Mesenchymal stem cell (in vitro differentiated cells and primary cell): Measurements from ENCODE around the gene RAB1B.

Experiments
- DNase-seq: peaks from one replicate; pipeline ENCODE4 v3.0.0-alpha.2; 2013
- H2AFZ ChIP-seq: one replicate; pipeline ENCODE4 v1.6.1; 2013; ENCODE audit warnings: low read depth, mild to moderate bottlenecking, control low read depth, inconsistent platforms, low read length, moderate library complexity
- H2AK5ac ChIP-seq: 2 replicates; pipeline ENCODE4 v1.6.1; 2013; ENCODE audit warnings: low read length, moderate library complexity, mild to moderate bottlenecking, inconsistent platforms; ENCODE audit not compliant: severe bottlenecking
- H2BK120ac ChIP-seq: one replicate; pipeline ENCODE4 v1.6.1; 2013; ENCODE audit warnings: low read depth, mild to moderate bottlenecking, inconsistent platforms, low read length, moderate library complexity
- H2BK12ac ChIP-seq, 2 experiments: one replicate each; pipeline ENCODE4 v1.6.1; 2013; ENCODE audit warnings: inconsistent platforms in 2 of 2, low read length in 2 of 2, mild to moderate bottlenecking in 2 of 2, moderate library complexity in 2 of 2, control low read depth in 1 of 2
- H2BK15ac ChIP-seq: one replicate; pipeline ENCODE4 v1.6.1; 2013; ENCODE audit warnings: mild to moderate bottlenecking, low read depth, inconsistent platforms; ENCODE audit not compliant: poor library complexity, severe bottlenecking
- H2BK5ac ChIP-seq: 2 replicates; pipeline ENCODE4 v1.6.1; 2013; ENCODE audit warnings: low read depth, mild to moderate bottlenecking, low read length, control low read depth, inconsistent platforms; ENCODE audit not compliant: poor library complexity, severe bottlenecking
- H3K14ac ChIP-seq, 2 experiments: one replicate each; pipeline ENCODE4 v1.6.1; 2013; ENCODE audit warnings: inconsistent platforms in 2 of 2, low read length in 2 of 2, control low read depth in 1 of 2, mild to moderate bottlenecking in 1 of 2, moderate library complexity in 1 of 2
- H3K18ac ChIP-seq, 2 experiments: one replicate each; pipeline ENCODE4 v1.6.1; 2013; ENCODE audit warnings: inconsistent platforms in 2 of 2, low read length in 2 of 2, control low read depth in 1 of 2, low read depth in 1 of 2, mild to moderate bottlenecking in 1 of 2
- H3K23ac ChIP-seq, 2 experiments: one replicate each; pipeline ENCODE4 v1.6.1; 2013; ENCODE audit warnings: inconsistent platforms in 2 of 2, low read length in 2 of 2, mild to moderate bottlenecking in 2 of 2, moderate library complexity in 2 of 2, control low read depth in 1 of 2
- H3K27ac ChIP-seq: 2 replicates; pipeline ENCODE4 v1.5.1; 2013; ENCODE audit warnings: mild to moderate bottlenecking, moderate library complexity, low read length, control low read depth, inconsistent platforms; ENCODE audit not compliant: poor library complexity, severe bottlenecking
- H3K27me3 ChIP-seq, 2 experiments: 2 replicates each; pipeline versions ENCODE4 v1.6.1 to v1.7.0; 2013; ENCODE audit warnings: low read length in 2 of 2, mild to moderate bottlenecking in 2 of 2, moderate library complexity in 2 of 2, control low read depth in 1 of 2, inconsistent platforms in 1 of 2; ENCODE audit not compliant: control insufficient read depth in 1 of 2, insufficient read depth in 1 of 2
- H3K36me3 ChIP-seq, 2 experiments: 2 replicates each; pipeline versions ENCODE4 v1.6.1 to v1.7.0; 2013; ENCODE audit warnings: low read length in 2 of 2, control low read depth in 1 of 2, inconsistent platforms in 1 of 2, low read depth in 1 of 2, mild to moderate bottlenecking in 1 of 2; ENCODE audit not compliant: insufficient read depth in 2 of 2, control insufficient read depth in 1 of 2
- H3K4ac ChIP-seq, 2 experiments: one replicate each; pipeline ENCODE4 v1.6.1; 2013; ENCODE audit warnings: inconsistent platforms in 2 of 2, low read length in 2 of 2, mild to moderate bottlenecking in 2 of 2, moderate library complexity in 2 of 2, control low read depth in 1 of 2, low read depth in 1 of 2
- H3K4me1 ChIP-seq: 2 replicates; pipeline ENCODE4 v1.6.1; 2013; ENCODE audit warnings: low read depth, low read length, control low read depth; ENCODE audit not compliant: control insufficient read depth, insufficient read depth
- H3K4me2 ChIP-seq: 2 replicates; pipeline ENCODE4 v1.6.1; 2013; ENCODE audit warnings: low read length, mild to moderate bottlenecking, inconsistent platforms; ENCODE audit not compliant: poor library complexity, severe bottlenecking
- H3K4me3 ChIP-seq, 2 experiments: 2 replicates each; pipeline versions ENCODE4 v1.5.1 to v1.7.0; 2013; ENCODE audit warnings: low read length in 2 of 2, mild to moderate bottlenecking in 2 of 2, control low read depth in 1 of 2, low read depth in 1 of 2; ENCODE audit not compliant: insufficient read depth in 1 of 2
- H3K79me1 ChIP-seq: replicated peaks from 2 replicates; pipeline ENCODE4 v1.6.1; 2013; ENCODE audit warnings: mild to moderate bottlenecking, control low read depth, low read length, inconsistent platforms; ENCODE audit not compliant: poor library complexity, severe bottlenecking
- H3K9ac ChIP-seq: 2 replicates; pipeline ENCODE4 v1.7.0; 2013; ENCODE audit warnings: mild to moderate bottlenecking, low read length, moderate library complexity
- H3K9me3 ChIP-seq: 2 replicates; pipeline ENCODE4 v1.7.0; 2013; ENCODE audit warnings: mild to moderate bottlenecking, low read length; ENCODE audit not compliant: control insufficient read depth
- H4K8ac ChIP-seq: one replicate; pipeline ENCODE4 v1.6.1; 2013; ENCODE audit warnings: inconsistent platforms, mild to moderate bottlenecking, low read length, moderate library complexity
- H4K91ac ChIP-seq: one replicate; pipeline ENCODE4 v1.6.1; 2013; ENCODE audit warnings: mild to moderate bottlenecking, low read length, inconsistent platforms
- WGBS: methylation state at CpG from one replicate; pipeline ENCODE4 v1.1.7; 2013; ENCODE audit warnings: mixed read lengths; 5-methylcytosine and 5-hydroxymethylcytosine counted together

Gene RAB1B

GRCh38 chr11:66299186-66299585 is 30.7 kb downstream of the RAB1B start:
- Histone ChIP-seq H3K79me1 (no peaks in the 10 kb centered on the region), H3K27ac (no peak overlapping the region), H3K36me3 (peaks cover 0 to 11% of the 10 kb centered on the region in 2 experiments), H3K4me2 (no peak overlapping the region), H3K4ac (no peak overlapping the region), H4K91ac (no peak overlapping the region), H4K8ac (no peak overlapping the region), H3K4me3 (no peak overlapping the region), H3K27me3 (peaks cover 16 to 28% of the 10 kb centered on the region in 2 experiments), H3K9ac (no peak overlapping the region), H2AFZ (no peak overlapping the region), H2AK5ac (no peak overlapping the region), H3K23ac (no peak overlapping the region), H2BK15ac (no peak overlapping the region), H3K14ac (no peak overlapping the region), H3K18ac (no peak overlapping the region), H3K4me1 (no peaks in the 10 kb centered on the region), H2BK12ac (no peak overlapping the region), H2BK5ac (no peak overlapping the region), H2BK120ac (no peak overlapping the region), H3K9me3 (no peaks in the 10 kb centered on the region)
- 87% methylated on average over 3 of the region's 3 CpGs for WGBS
- DNase-seq, result no peak

GRCh38 chr11:66302656-66303055 is 34.2 kb downstream of the RAB1B start:
- no peaks in the 10 kb centered on the region for H3K4me1 ChIP-seq
- no peak overlapping the region for H4K91ac ChIP-seq
- no peak overlapping the region for H3K27ac ChIP-seq
- no peak overlapping the region for H3K4me3 ChIP-seq
- no peaks in the 10 kb centered on the region for H3K79me1 ChIP-seq
- H2AFZ ChIP-seq, result no peak overlapping the region
- H3K9ac ChIP-seq, result no peak overlapping the region
- H3K27me3 ChIP-seq, result peaks cover 9 to 11% of the 10 kb centered on the region in 2 experiments
- H3K23ac ChIP-seq, result no peak overlapping the region
- H2BK120ac ChIP-seq, result no peak overlapping the region
- H2BK12ac ChIP-seq, result no peak overlapping the region
- H4K8ac ChIP-seq, result no peak overlapping the region
- H2BK15ac ChIP-seq, result no peak overlapping the region
- no peak overlapping the region for H2AK5ac ChIP-seq
- H3K4ac ChIP-seq, result no peak overlapping the region
- H3K36me3 ChIP-seq, result no peaks in the 10 kb centered on the region
- DNase-seq, result no peak
- WGBS, result 94% methylated on average over 12 of the region's 12 CpGs
- H3K18ac ChIP-seq, result no peak overlapping the region
- no peaks in the 10 kb centered on the region for H3K9me3 ChIP-seq
- no peak overlapping the region for H3K14ac ChIP-seq
- H2BK5ac ChIP-seq, result no peak overlapping the region
- no peak overlapping the region for H3K4me2 ChIP-seq

- Histone ChIP-seq H3K9ac (no peak overlapping the region), H3K14ac (no peak overlapping the region), H3K36me3 (peaks cover 0 to 3% of the 10 kb centered on the region in 2 experiments), H2BK120ac (no peak overlapping the region), H3K4ac (no peak overlapping the region), H3K27ac (no peak overlapping the region), H4K91ac (no peak overlapping the region), H3K79me1 (no peaks in the 10 kb centered on the region), H3K27me3 (peaks cover 5% of the 10 kb centered on the region in 2 experiments), H2BK12ac (no peak overlapping the region), H3K4me2 (no peak overlapping the region), H3K4me1 (peaks cover 17% of the 10 kb centered on the region), H4K8ac (no peak overlapping the region), H3K18ac (no peak overlapping the region), H3K9me3 (no peaks in the 10 kb centered on the region), H2AK5ac (no peak overlapping the region), H2BK5ac (no peak overlapping the region), H2AFZ (no peak overlapping the region), H2BK15ac (no peak overlapping the region), H3K4me3 (no peak overlapping the region), H3K23ac (no peak overlapping the region)
- WGBS, result 35% methylated on average over 3 of the region's 3 CpGs
- no peak for DNase-seq
Observed at GRCh38 chr11:66309475-66309874, 41.0 kb downstream of the RAB1B start.

- no peak overlapping the region for H2BK120ac ChIP-seq
- H2BK5ac ChIP-seq, result no peak overlapping the region
- no peak overlapping the region for H4K91ac ChIP-seq
- no peak overlapping the region for H3K23ac ChIP-seq
- H3K4me1 ChIP-seq, result peaks cover 21% of the 10 kb centered on the region
- H3K4me3 ChIP-seq, result no peak overlapping the region
- no peak overlapping the region for H2BK12ac ChIP-seq
- H3K18ac ChIP-seq, result no peak overlapping the region
- peaks cover 2 to 5% of the 10 kb centered on the region in 2 experiments for H3K27me3 ChIP-seq
- H3K4ac ChIP-seq, result no peak overlapping the region
- no peak overlapping the region for H3K14ac ChIP-seq
- H3K27ac ChIP-seq, result no peak overlapping the region
- H2AFZ ChIP-seq, result no peak overlapping the region
- H3K4me2 ChIP-seq, result no peak overlapping the region
- peaks cover 0 to 11% of the 10 kb centered on the region in 2 experiments for H3K36me3 ChIP-seq
- H2AK5ac ChIP-seq, result no peak overlapping the region
- H4K8ac ChIP-seq, result no peak overlapping the region
- DNase-seq, result no peak
- H3K9me3 ChIP-seq, result no peaks in the 10 kb centered on the region
- H3K9ac ChIP-seq, result no peak overlapping the region
- H3K79me1 ChIP-seq, result no peaks in the 10 kb centered on the region
- WGBS, result 80% methylated on average over 8 of the region's 8 CpGs
- no peak overlapping the region for H2BK15ac ChIP-seq
Observed at GRCh38 chr11:66310324-66310723, 41.9 kb downstream of the RAB1B start.
